Liver (tissue), 3 donors: Measurements from ENCODE around the gene RETN.

Experiments used
- CTCF ChIP-seq: fragments of 150-350 bp; IDR thresholded peaks from 2 replicates; pipeline ENCODE4 v1.5.1; 2017; ENCODE audit warnings: improper control_type of control experiment, low read depth, low read length; ENCODE audit not compliant: missing input control
- EGR1 ChIP-seq, 2 donors: IDR thresholded peaks; 2 replicates each; pipeline ENCODE4 v1.6.1; 2016 to 2018; ENCODE audit warnings: antibody characterized with exemption in 2 of 2, low read depth in 2 of 2
- GABPA ChIP-seq, 2 donors: IDR thresholded peaks in 1 of 2; conservative IDR thresholded peaks in 1 of 2; 2 replicates each; pipeline ENCODE4 v1.6.1; 2016; ENCODE audit warnings: antibody characterized with exemption in 2 of 2, mild to moderate bottlenecking in 1 of 2, moderate library complexity in 1 of 2
- HNF4G ChIP-seq: IDR thresholded peaks from 2 replicates; pipeline ENCODE4 v1.6.1; 2016; ENCODE audit warnings: antibody characterized with exemption
- JUND ChIP-seq, 2 donors: IDR thresholded peaks; 2 replicates each; pipeline ENCODE4 v1.6.1; 2016; ENCODE audit warnings: antibody characterized with exemption in 2 of 2
- MAX ChIP-seq: IDR thresholded peaks from 2 replicates; pipeline ENCODE4 v1.6.1; 2016; ENCODE audit warnings: antibody characterized with exemption
- REST ChIP-seq: IDR thresholded peaks from 2 replicates; pipeline ENCODE4 v1.6.1; 2016; ENCODE audit warnings: antibody characterized with exemption, mild to moderate bottlenecking
- SP1 ChIP-seq: IDR thresholded peaks from 2 replicates; pipeline ENCODE4 v1.6.1; 2018; ENCODE audit warnings: antibody characterized with exemption, mild to moderate bottlenecking
- TAF1 ChIP-seq: conservative IDR thresholded peaks from 2 replicates; pipeline ENCODE4 v1.6.1; 2016; ENCODE audit warnings: antibody characterized with exemption, mild to moderate bottlenecking
- YY1 ChIP-seq: IDR thresholded peaks from 2 replicates; pipeline ENCODE4 v1.6.1; 2016; ENCODE audit warnings: antibody characterized with exemption, mild to moderate bottlenecking
- donor health status: healthy.
- donor health status: healthy.

GRCh38 chr19:7682175-7682855 lies 13.5 kb downstream of the RETN start:
- no peak for TF ChIP-seq CTCF
- no peak for TF ChIP-seq GABPA (IDR thresholded peaks at IDR 0.05 in 1 of 2, conservative IDR thresholded peaks at IDR 0.05 in 1 of 2)
- TF ChIP-seq EGR1 (IDR thresholded peaks at IDR 0.05; ENCODE audit: low read depth in 2 of 2): no peak
- TF ChIP-seq MAX: no peak
- TF ChIP-seq REST: no peak
- no peak for TF ChIP-seq JUND (IDR thresholded peaks at IDR 0.05)
- TF ChIP-seq YY1: no peak
- no peak for TF ChIP-seq TAF1
- TF ChIP-seq SP1: no peak
- TF ChIP-seq HNF4G: no peak
